ENCODE data around the gene TICAM1. TPM values are rescaled to one million over a fixed set of nuclear protein-coding genes. Genes with fewer than 3 reads are reported as not detected.

Gene TICAM1
- total RNA-seq, 4 donors from 2014 or later, result 7.5 to 8.3 (median 8.0) TPM

DNA sequence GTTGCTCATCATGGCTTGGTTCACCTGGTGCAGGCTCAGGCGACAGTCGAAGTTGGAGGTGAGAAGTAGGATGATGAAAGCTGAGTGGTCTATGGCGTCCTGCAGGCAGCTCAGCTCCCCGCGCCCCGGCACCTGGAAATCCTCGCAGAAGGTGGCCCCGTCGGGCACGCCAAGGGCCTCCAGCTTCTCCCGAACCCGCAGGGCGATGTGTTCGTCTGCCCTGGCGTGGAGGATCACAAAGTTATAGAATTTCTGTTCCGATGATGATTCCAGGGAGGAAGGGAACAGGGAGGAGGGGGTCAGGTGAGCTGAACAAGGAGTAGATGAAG, 14.6 kb downstream of the TICAM1 start:
- TF ChIP-seq, protein P1, sequence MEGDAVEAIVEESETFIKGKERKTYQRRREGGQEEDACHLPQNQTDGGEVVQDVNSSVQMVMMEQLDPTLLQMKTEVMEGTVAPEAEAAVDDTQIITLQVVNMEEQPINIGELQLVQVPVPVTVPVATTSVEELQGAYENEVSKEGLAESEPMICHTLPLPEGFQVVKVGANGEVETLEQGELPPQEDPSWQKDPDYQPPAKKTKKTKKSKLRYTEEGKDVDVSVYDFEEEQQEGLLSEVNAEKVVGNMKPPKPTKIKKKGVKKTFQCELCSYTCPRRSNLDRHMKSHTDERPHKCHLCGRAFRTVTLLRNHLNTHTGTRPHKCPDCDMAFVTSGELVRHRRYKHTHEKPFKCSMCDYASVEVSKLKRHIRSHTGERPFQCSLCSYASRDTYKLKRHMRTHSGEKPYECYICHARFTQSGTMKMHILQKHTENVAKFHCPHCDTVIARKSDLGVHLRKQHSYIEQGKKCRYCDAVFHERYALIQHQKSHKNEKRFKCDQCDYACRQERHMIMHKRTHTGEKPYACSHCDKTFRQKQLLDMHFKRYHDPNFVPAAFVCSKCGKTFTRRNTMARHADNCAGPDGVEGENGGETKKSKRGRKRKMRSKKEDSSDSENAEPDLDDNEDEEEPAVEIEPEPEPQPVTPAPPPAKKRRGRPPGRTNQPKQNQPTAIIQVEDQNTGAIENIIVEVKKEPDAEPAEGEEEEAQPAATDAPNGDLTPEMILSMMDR (IDR thresholded peaks at IDR 0.05), result no peak
- no peak for TF ChIP-seq POLR2AphosphoS5 (IDR thresholded peaks at IDR 0.05)
- no peak for TF ChIP-seq EP300 (IDR thresholded peaks at IDR 0.05)
- no peak for TF ChIP-seq POLR2A (IDR thresholded peaks at IDR 0.05; ENCODE audit: low read depth)
- 95% methylated on average over 14 of the region's 16 CpGs for WGBS
- no peak for DNase-seq (ENCODE audit: extremely low spot score)
- Histone ChIP-seq H3K9me3 (no peaks in the 10 kb centered on the region), H3K27me3 (no peaks in the 10 kb centered on the region), H3K4me1 (peaks cover 21 to 33% (median 29%) of the 10 kb centered on the region in 4 donors), H3K36me3 (peaks cover 22 to 41% (median 32%) of the 10 kb centered on the region in 4 donors), H3K27ac (replicated peaks in 1 of 4) (peak overlapping the region in 1 of 4 donors; percentile 73), H3K4me3 (no peak overlapping the region)
- intact Hi-C loops (cut with DNase I), result no loop called here

DNA sequence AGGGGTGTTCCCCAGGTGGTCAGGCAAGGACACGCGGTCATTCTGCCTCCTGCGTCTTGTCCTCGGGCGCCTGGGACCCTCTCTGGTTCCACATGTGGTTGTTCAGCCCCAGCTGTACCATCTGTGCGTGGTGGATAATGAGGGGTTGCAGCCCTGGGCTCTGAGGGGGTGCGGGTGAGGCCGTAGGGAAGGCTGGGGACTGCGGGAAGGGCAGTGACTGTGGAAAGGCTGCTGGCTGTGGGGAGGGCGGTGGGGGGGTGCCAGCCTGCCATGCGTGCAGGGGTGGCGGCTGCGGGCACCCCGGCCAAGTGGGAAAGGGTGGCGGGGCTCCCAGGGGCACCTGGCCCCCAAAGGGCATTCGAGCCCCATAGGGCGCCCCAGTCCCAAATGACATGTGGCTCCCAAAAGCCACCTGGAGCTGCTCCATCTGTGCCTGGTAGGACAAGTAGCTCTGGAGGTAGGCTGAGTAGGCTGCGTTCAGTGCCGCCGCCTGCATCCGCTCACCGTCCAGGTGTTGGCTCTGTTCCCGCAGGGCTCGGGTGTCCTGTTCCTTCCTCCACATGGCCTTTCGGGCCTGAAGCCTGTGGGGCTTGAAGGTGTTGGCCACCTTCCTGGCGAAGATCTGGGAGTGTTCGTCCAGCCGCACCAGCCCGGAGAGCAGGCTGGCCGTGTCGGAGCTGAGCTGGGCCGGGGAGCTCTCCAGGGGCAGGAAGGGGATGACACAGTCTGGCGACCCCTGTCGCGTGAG, 15.1 kb downstream of the TICAM1 start:
- peaks cover 21 to 38% (median 30%) of the 10 kb centered on the region in 4 donors for H3K4me1 ChIP-seq
- intact Hi-C loops (cut with DNase I), result no loop called here
- H3K27me3 ChIP-seq, result no peaks in the 10 kb centered on the region
- peak overlapping the region in 2 of 4 donors; percentile 33 to 41 for H3K4me3 ChIP-seq
- H3K36me3 ChIP-seq, result peaks cover 22 to 37% (median 32%) of the 10 kb centered on the region in 4 donors
- H3K27ac ChIP-seq (replicated peaks in 1 of 4), result peak overlapping the region in 3 of 4 donors; percentile 36 to 73 (median 51)
- DNase-seq (ENCODE audit: extremely low spot score), result no peak
- WGBS, result 96% methylated on average over 11 of the region's 35 CpGs
- TF ChIP-seq POLR2A (IDR thresholded peaks at IDR 0.05; ENCODE audit: low read depth) (no peak), POLR2AphosphoS5 (IDR thresholded peaks at IDR 0.05) (no peak)
- TF ChIP-seq, protein P1 (IDR thresholded peaks at IDR 0.05), result no peak
- no peaks in the 10 kb centered on the region for H3K9me3 ChIP-seq

DNA sequence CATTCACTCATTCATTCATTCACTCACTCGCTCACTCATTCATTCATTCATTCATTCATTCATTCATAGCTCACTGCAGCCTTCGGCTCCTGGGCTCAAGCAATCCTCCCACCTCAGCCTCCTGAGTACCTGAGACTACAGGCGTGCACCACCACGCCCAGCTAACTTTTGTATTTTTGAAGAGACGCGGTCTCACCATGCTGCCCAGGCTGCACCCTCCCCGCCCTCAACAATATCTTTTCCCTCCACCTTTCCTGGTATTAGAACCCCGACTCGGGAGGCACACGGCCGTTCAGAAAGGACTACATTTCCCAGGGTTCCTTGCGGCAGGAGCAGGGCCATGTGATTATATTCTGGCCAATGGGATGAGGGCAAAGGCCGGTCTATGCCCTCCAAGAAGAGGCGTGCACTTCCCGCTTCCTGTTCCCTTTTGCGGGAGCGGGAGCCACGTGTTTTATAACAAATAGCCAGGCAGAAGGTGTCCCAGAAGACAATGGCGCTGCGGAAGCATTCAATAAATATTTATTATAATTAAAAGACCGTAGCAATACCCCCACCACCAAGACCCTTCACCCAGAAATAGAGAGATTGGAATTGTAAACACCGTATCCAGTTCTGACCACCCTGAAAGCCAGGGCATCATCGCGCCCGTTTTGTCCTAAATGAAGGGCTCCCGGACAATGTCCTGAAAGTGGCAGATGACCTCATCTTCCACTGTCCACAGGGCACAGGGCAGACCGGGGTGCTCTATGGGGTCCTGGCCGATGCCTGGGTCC, 15.9 kb downstream of the TICAM1 start:
- Histone ChIP-seq H3K36me3 (peaks cover 22 to 37% (median 32%) of the 10 kb centered on the region in 4 donors), H3K4me1 (peaks cover 21 to 39% (median 30%) of the 10 kb centered on the region in 4 donors), H3K9me3 (no peaks in the 10 kb centered on the region), H3K27me3 (no peaks in the 10 kb centered on the region), H3K27ac (replicated peaks in 1 of 4) (peak overlapping the region in 3 of 4 donors; percentile 36 to 73 (median 51)), H3K4me3 (peak overlapping the region; percentile 27 to 41 (median 31))
- DNase-seq (ENCODE audit: extremely low spot score), result peak; percentile 96
- TF ChIP-seq EP300 (IDR thresholded peaks at IDR 0.05) (no peak), POLR2AphosphoS5 (IDR thresholded peaks at IDR 0.05) (peak; percentile 54 to 88)
- intact Hi-C loops (cut with DNase I), result no loop called here
- 20% methylated on average over 26 of the region's 28 CpGs for WGBS

DNA sequence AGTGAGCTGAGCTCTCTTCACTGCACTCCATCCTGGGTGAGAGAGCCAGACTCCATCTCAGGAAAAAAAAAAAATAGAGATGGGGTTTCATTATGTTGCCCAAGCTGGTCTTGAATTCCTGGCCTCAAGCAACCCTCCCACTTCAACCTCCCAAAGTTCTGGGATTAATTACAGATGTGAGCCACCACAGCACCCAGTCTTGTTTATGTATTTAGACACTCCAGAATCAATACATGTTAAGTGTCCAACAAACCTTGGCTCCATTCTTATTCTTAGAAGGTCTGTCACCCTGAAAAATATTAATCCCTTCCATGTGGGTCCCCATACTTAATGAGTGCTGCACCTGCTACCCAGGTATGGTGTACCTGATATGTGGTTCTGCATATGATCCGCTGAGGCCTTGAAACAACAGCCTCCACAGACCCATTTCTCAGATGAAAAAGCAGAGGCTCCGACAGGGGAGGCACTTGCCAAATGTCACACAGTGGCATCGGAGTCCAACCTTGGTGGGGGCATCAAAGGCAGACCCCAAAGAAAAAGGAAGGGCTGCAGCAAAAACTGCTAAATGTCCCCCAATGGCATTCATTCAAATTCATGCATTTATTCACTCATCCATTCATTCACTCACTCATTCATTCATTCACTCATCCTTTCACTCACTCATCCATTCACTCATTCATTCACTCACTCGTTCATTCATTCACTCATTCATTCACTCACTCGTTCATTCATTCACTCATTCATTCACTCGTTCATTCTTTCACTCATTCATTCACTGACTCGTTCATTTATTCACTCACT, 16.7 kb downstream of the TICAM1 start:
- H3K4me3 ChIP-seq, result peak overlapping the region in 2 of 4 donors; percentile 27 to 29
- WGBS, result 72% methylated on average over 7 of the region's 7 CpGs
- TF ChIP-seq POLR2AphosphoS5 (IDR thresholded peaks at IDR 0.05) (no peak), EP300 (IDR thresholded peaks at IDR 0.05) (no peak), POLR2A (IDR thresholded peaks at IDR 0.05; ENCODE audit: low read depth) (no peak)
- TF ChIP-seq, protein P1 (IDR thresholded peaks at IDR 0.05), result no peak
- intact Hi-C loops (cut with DNase I), result loop anchor here (5.0 kb wide), 1 partner anchor 97 kb away; no protein-coding TSS in a partner anchor
- peaks cover 21 to 39% (median 30%) of the 10 kb centered on the region in 4 donors for H3K4me1 ChIP-seq
- no peaks in the 10 kb centered on the region for H3K27me3 ChIP-seq
- H3K27ac ChIP-seq (replicated peaks in 1 of 4), result peak overlapping the region in 1 of 4 donors; percentile 82
- DNase-seq (ENCODE audit: extremely low spot score), result no peak
- peaks cover 22 to 37% (median 32%) of the 10 kb centered on the region in 4 donors for H3K36me3 ChIP-seq
- H3K9me3 ChIP-seq, result no peaks in the 10 kb centered on the region

Data from esophagus muscularis mucosa (tissue), 4 donors.